Omental fat pad (tissue), 4 donors: ENCODE data around the gene SUMO4. TPM values are rescaled to one million over a fixed set of nuclear protein-coding genes. Genes with fewer than 3 reads are reported as not detected.

Experiments used
- ATAC-seq: fragments of 150-250 bp; one replicate; pipeline ENCODE4 v1.9.1; 2016; ENCODE audit warnings: mild to moderate bottlenecking, moderate library complexity; ENCODE audit not compliant: low FRiP score
- DNase-seq: peaks from one replicate; pipeline ENCODE4 v3.0.0-alpha.2; 2019; ENCODE audit warnings: low spot score
- total RNA-seq, 4 donors: library from RNA; depleted of rRNA; stranded (reverse); fragments of >200 nt; gene quantifications; one replicate each; pipeline ENCODE4 v1.1.0, GENCODE V29; 2016
- TF ChIP-seq, protein P1 (sequence below), 3 donors: fragments of 450-650 bp; IDR thresholded peaks; one replicate each; pipeline ENCODE4 v1.5.1; 2016 to 2017; ENCODE audit warnings: antibody characterized with exemption in 3 of 3, mild to moderate bottlenecking in 3 of 3, moderate library complexity in 2 of 3

SUMO4 gene
- total RNA-seq, 4 donors from 2014 or later, result 1.9 to 10.6 (median 4.7) TPM

DNA sequence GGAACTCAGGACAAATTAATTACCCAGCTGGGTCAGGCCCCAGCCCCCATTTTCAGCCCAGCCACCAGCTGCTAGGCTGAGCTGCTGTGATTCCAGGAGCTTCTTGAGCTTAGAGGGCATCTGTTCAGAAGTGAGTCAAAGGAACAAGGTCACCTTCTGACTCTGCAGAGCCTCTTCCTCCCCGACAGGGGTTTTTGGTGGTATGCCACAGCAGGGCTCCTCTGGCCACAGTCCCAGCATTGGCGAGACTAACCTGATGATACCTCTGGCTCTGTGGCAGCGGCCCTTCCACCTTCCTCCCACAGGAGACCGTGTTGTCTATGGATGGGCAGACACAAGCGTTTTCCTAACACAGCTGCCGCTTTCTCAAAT lies 45.0 kb downstream of the SUMO4 start:
- ATAC-seq (no peak), DNase-seq (no peak)
- TF ChIP-seq, protein P1, sequence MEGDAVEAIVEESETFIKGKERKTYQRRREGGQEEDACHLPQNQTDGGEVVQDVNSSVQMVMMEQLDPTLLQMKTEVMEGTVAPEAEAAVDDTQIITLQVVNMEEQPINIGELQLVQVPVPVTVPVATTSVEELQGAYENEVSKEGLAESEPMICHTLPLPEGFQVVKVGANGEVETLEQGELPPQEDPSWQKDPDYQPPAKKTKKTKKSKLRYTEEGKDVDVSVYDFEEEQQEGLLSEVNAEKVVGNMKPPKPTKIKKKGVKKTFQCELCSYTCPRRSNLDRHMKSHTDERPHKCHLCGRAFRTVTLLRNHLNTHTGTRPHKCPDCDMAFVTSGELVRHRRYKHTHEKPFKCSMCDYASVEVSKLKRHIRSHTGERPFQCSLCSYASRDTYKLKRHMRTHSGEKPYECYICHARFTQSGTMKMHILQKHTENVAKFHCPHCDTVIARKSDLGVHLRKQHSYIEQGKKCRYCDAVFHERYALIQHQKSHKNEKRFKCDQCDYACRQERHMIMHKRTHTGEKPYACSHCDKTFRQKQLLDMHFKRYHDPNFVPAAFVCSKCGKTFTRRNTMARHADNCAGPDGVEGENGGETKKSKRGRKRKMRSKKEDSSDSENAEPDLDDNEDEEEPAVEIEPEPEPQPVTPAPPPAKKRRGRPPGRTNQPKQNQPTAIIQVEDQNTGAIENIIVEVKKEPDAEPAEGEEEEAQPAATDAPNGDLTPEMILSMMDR (IDR thresholded peaks at IDR 0.05), result no peak

DNA sequence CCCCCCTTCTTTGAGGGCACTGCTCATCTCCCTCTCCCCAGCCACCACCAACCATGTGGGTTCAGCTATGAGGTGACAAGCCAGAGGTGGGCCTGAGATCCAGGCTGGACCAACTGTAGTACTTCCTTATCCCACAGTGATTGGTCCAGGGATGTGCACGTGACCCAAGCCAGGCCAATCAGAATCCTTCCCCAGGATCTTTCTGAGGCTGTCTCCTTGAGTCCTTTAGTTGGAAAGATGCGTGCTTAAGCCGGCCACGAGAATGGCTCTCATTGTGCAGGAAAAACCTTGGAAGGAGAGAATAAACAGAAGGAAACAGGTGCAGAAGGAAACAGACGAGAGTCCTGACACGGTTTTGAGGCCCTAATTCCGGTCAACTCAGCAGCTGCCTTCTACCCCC lies 45.5 kb downstream of the SUMO4 start:
- TF ChIP-seq, protein P1 (IDR thresholded peaks at IDR 0.05), result no peak
- DNase-seq (no peak), ATAC-seq (no peak)

DNA sequence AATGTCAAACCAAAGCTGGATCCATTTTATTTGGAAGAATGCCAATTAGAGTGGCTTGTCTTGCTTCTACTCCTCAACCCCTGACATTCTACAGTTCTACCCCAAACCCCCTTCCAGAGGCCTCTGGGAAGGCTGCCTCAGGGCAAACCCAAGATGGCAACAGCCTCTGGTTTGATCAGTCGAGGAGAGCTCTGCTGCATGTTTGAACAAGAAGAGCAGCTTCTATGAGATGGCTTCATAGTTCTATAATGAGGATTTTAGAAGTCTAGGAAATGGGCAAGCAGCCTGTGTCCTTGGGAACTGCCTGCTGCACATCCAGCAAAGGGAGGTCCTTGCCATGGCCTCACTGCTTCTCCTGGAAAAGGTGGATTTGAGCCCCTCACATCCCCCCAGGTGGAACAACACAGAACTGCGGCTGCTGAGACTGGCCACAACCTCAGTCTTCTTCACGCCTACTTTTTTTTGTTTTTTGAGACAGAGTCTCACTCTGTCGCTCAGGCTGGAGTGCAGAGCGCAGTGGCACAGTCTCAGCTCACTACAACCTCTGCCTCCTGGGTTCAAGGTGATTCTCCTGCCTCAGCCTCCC lies 46.8 kb downstream of the SUMO4 start:
- TF ChIP-seq, protein P1 (IDR thresholded peaks at IDR 0.05), result no peak
- no peak for DNase-seq
- no peak for ATAC-seq

DNA sequence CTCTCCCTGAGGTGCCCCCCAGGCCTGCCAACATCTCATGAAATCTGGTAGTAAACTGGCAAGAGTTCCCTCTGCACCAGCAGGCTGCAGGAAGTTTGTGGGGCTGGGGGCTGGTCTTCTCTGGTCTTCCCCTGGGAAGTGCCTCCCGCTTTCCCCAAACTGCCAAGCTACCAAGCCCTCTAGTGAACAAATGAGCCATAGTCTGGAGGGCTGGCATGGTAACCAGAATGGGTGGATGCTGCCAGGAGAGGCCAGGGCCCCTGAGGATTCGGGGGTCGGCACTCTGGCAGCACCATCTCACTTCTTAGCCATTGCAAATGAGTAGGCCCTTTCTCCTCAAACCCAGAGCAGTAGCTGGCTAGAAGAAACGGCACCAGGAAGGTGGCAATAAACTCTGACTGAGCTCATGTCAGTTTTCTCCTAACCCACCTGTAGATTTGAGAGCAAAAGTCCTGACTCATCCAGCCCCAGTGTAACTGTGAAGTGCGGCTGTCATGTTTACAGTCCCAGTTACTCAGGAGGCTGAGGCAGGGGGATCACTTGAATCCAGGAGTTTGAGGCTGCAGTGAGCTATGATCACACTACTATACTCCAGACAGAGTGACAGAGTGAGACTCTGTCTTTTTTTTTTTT lies 48.9 kb downstream of the SUMO4 start:
- TF ChIP-seq, protein P1 (IDR thresholded peaks at IDR 0.05), result no peak
- DNase-seq, result no peak

DNA sequence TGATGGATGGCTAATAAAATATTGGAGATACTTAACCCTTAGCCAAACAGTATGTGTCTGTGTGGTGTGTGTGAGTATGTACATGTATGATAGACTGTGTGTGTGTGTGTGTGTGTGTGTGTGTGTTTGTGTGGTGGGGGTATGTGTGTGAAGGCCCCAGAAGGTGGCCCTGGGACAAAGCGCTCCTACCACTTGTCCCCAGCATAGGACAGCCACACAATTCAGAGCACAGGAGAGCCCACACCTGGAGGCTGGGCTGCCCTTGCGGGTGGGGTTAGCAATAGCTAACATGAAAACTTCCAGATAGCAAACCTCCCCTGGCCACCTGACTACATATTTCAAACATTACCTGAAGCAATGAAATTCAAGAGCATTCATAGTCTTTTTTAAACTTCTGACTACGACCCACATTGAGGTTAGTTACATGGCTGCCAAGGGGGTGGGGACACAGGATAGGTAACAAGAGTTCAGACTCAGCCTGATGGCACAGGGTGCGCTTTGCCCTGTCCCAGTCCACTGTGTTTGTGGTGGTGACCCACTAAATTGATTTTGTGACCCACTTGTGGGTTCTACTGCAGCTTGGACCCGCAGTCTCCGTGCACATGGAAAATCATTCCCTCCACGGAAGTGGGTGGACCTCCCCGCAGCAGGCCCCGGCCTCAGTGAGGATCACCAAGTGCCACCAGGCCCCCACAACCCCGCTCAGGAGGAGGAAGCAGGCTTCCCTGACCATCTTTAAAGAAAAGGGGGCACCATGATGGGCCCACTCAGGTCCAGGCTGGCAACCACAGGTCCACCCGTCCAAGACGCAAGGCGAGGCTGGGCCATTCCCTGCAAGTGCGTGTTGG lies 50.0 kb downstream of the SUMO4 start:
- ATAC-seq (no peak), DNase-seq (no peak)
- TF ChIP-seq, protein P1 (IDR thresholded peaks at IDR 0.05), result no peak

More for the DNA sequence above, 48.9 kb downstream of the SUMO4 start:
- ATAC-seq, result no peak

Other genes with a start within 250 kb of the SUMO4 start
- 10 to 100 TPM; 40.0 to 88.4 (median 58.6) TPM for gene TAB2, start 82.5 kb upstream of the SUMO4 start, total RNA-seq
- gene ZC3H12D, start 84.8 kb downstream of the SUMO4 start, total RNA-seq, result 1 to 10 TPM; 2.0 to 8.9 (median 2.2) TPM
- 10 to 100 TPM; 21.7 to 41.4 (median 30.7) TPM for gene PPIL4, start 145.8 kb downstream of the SUMO4 start, total RNA-seq
- 10 to 100 TPM; 45.2 to 64.8 (median 54.4) TPM for gene GINM1, start 166.1 kb downstream of the SUMO4 start, total RNA-seq
- gene KATNA1, start 248.5 kb downstream of the SUMO4 start, total RNA-seq, result 10 to 100 TPM; 15.4 to 30.4 (median 18.7) TPM